SK-N-MC (cell line): Measurements from ENCODE around the gene TMEM184B.
"Not testable (repeated sequence)": the region's sequence is repeated elsewhere in the genome, so short reads cannot be mapped to it uniquely, and the experiment has no call there.

Experiments used
- DNase-seq: peaks from one replicate; pipeline ENCODE4 v3.0.0-alpha.2; 2011; ENCODE audit warnings: low read depth, low spot score
- H3K27ac ChIP-seq: fragments of 200-600 bp; sonication (generic); 2 replicates; pipeline ENCODE4 v1.5.1; 2016; ENCODE audit warnings: mixed run types
- H3K36me3 ChIP-seq: fragments of 200-600 bp; sonication (generic); 2 replicates; pipeline ENCODE4 v1.6.1; 2017; ENCODE audit warnings: antibody characterized with exemption, low read length, mixed read lengths; ENCODE audit not compliant: insufficient read depth
- H3K4me3 ChIP-seq: fragments of 200-600 bp; sonication (generic); 2 replicates; pipeline ENCODE4 v1.5.1; 2016
- H3K9ac ChIP-seq: fragments of 200-600 bp; sonication (generic); 2 replicates; pipeline ENCODE4 v1.8.0; 2017; ENCODE audit warnings: mixed run types, mixed read lengths; ENCODE audit not compliant: insufficient read length
- H3K9me3 ChIP-seq: fragments of 200-600 bp; sonication (generic); 2 replicates; pipeline ENCODE4 v1.6.1; 2017; ENCODE audit warnings: low read depth, mild to moderate bottlenecking, antibody characterized with exemption, low read length, moderate library complexity, mixed read lengths
- EZH2 ChIP-seq: fragments of 200-600 bp; sonication (generic); IDR thresholded peaks from one replicate; pipeline ENCODE4 v1.6.1; 2017; ENCODE audit warnings: antibody characterized with exemption
- FOXP2 ChIP-seq: optimal IDR thresholded peaks from 2 replicates; pipeline ENCODE3; 2011; ENCODE audit warnings: mild to moderate bottlenecking, moderate library complexity; ENCODE audit not compliant: insufficient read depth; ENCODE audit errors: extremely low read length, control extremely low read depth
- POLR2AphosphoS5 ChIP-seq: IDR thresholded peaks from 2 replicates; pipeline ENCODE4 v1.6.1; 2012; ENCODE audit warnings: mild to moderate bottlenecking, low read depth, low read length, borderline replicate concordance

Gene TMEM184B

DNA sequence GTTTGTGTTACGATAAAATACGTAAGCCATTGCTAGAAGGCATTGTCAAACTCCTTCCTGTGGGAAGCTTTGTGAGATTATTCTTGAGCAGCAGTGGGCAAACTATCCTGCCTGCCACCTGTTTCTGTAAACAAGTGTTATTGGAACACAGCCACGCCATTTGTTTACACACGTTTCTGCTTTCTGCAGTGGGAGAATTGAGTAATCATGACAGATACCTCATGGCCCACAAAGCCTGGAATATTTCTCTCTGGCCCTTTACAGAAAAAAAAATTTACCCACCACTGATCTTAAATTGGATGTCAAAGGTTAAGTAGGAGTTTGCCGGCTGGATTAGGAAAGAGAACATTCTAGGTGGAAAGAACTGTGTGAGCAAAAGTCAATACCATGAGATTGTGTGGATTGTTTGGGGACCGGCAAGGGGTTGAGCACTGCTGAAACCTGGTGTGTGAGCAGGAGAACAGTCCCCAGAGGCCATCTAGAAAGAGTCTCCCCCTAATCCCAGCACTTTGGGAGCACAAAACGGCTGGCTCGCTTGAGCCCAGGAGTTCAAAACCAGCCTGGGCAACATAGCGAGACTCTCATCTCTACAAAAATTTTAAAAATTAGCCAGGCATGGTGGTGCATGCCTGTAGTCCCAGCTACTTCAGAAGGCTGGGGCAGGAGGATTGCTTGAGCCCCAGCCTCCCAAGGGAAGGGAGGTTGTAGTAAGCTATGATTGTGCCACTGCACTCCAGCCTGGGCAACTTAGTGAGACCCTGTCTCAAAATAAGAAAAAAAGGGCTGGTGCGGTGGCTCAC lies 85.2 kb downstream of the TMEM184B start:
- TF ChIP-seq EZH2 (no peak), POLR2AphosphoS5 (no peak), FOXP2 (no peak)
- DNase-seq: no peak

DNA sequence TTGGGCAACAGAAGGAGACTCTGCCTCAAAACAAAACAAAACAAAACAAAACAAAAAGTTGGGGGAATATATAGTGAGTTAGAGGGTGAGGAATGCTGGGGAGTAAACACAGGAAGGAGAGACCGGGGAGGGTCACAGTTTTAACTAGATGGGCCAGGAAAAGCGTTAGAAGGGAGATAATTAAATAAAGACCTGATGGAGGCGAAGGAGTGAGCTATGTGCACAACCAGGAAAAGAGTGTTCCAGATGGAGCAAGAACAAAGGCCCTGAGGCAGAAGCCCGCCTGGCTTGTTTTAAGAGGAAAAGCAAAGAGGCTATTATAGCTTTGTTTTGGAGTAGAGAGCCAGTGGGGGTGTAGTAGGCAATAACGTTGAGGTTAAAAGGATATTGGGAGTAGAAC lies 86.4 kb downstream of the TMEM184B start:
- Histone ChIP-seq H3K4me3 (no peak overlapping the region), H3K9ac (no peak overlapping the region), H3K36me3 (no peaks in the 10 kb centered on the region), H3K9me3 (no peaks in the 10 kb centered on the region), H3K27ac (no peak overlapping the region)
- TF ChIP-seq EZH2 (no peak), POLR2AphosphoS5 (no peak)
- DNase-seq: no peak

More for the DNA sequence above, 85.2 kb downstream of the TMEM184B start:
- Histone ChIP-seq H3K9me3 (no peaks in the 10 kb centered on the region), H3K4me3 (no peak overlapping the region), H3K27ac (no peak overlapping the region), H3K9ac (no peak overlapping the region), H3K36me3 (no peaks in the 10 kb centered on the region)

DNA sequence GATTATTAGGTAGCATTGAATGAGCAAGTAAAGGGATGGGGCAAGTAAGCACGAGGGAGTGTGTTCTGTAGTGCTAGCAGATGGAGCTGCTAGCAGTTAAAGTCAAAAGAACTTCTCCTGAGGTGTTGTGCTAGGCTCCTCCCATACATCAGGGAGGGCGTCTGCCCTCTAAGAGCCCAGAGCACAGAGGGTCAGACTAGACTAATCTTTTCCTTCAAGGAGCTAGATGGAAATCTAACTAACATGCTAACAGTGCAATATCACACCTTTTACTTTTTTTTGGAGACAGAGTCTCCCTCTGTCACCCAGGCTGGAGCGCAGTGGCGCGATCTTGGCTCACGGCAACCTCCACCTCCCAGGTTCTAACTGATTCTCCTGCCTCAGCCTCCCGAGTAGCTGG lies 88.0 kb downstream of the TMEM184B start:
- no peaks in the 10 kb centered on the region for H3K36me3 ChIP-seq
- H3K9me3 ChIP-seq: no peaks in the 10 kb centered on the region
- H3K9ac ChIP-seq: no peak overlapping the region
- no peak for DNase-seq
- TF ChIP-seq POLR2AphosphoS5: no peak
- TF ChIP-seq FOXP2: no peak
- TF ChIP-seq EZH2: no peak
- H3K4me3 ChIP-seq: no peak overlapping the region
- no peak overlapping the region for H3K27ac ChIP-seq

DNA sequence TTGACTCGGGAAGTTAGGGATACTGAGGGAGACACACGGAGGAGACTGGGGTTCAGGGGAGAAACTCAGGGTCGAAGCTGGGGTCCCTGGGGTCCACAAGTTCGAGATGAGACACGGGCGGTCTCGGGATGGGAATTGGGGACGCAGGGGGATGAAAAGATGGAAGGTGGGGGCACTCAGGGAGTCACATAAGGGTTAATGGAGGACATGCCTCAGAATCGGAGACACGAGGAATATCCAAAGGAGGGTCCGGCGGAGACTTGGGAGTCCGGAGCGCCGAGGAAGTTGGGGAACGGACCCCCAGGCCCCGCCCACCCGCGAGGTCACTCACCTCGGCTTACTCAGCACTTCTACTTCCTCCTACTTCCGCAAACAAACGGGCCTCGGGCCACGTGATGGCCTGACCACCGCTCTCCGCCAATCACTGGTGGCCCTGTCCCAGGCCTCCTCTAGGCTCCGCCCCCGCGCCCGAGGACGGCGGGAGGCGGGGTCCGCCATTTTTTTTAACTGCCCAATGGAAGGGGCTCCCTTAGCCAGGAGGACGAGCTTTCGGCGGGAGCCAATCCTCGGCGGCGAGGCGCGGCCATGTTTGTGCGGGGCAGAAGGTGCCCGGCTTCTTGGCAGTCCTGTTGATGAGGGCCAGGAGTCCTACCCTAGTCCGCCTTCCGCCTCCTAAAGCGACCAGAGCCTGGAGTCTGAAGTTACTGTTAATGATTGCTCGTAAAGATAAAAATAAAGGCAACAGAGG lies 91.2 kb downstream of the TMEM184B start, which contains the start of gene PLA2G6:
PLA2G6 (minus strand) TSS at position 378 of the 748 bp plus-strand sequence. CDS start 12,404 bp downstream, outside the sequence.
- Histone ChIP-seq H3K36me3 (no peaks in the 10 kb centered on the region), H3K9ac (peak within 1 kb of the TSS; percentile 91), H3K9me3 (no peaks in the 10 kb centered on the region), H3K4me3 (peak within 1 kb of the TSS; percentile 92), H3K27ac (peak within 1 kb of the TSS; percentile 91)
- no peak for TF ChIP-seq FOXP2
- TF ChIP-seq POLR2AphosphoS5: peak; percentile 28; the same call in 1 of the 2 replicates
- DNase-seq: peak; percentile 81

DNA sequence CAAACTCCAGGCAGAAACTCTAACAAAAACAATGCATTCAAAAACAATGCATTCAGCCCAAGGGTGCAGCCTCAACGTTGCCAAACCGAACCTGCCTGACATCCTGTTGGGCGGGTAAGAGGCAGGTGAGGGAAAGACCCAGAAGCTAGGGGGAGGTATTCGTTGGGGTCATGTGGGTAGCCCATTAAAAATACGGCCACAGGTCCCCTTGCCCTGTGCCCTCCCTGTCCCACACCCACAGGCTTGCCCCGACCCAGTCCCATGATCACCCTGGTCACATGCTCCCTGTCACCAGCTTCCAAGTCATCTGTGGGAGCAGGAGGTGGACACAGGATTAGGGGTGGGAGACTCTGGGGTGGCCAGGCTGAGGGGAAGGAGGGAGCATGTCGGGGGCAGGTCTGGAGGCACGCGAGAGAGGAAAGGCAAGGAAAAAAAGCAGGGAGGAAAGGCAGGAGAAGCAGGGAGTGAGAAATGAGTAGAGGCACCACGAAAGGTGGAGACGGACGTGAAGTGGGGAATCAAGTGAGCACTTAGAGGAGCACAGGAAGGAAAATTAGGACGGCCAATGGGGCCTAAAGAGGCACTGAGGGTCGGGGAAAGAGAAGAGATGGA lies 91.9 kb downstream of the TMEM184B start:
- Histone ChIP-seq H3K9ac (peak overlapping the region; percentile 91), H3K36me3 (no peaks in the 10 kb centered on the region), H3K9me3 (no peaks in the 10 kb centered on the region), H3K4me3 (peak overlapping the region; percentile 92), H3K27ac (peak overlapping the region; percentile 91)
- TF ChIP-seq FOXP2 (no peak), POLR2AphosphoS5 (no peak; the same call in 1 of the 2 replicates), EZH2 (no peak)
- no peak for DNase-seq

DNA sequence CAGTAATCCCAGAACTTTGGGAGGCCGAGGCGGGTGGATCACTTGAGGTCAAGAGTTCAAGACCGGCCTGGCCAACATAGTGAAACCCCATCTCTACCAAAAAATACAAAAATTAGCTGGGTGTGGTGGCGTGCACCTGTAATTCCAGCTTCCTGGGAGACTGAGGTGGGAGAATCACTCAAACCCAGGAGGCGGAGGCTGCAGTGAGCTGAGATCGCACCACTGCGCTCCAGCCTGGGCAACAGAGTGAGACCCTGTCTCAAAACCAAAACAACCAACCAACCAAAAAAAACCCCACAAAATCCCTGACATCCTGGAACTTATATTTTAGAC lies 94.2 kb downstream of the TMEM184B start:
- not testable (repeated sequence) for H3K9me3 ChIP-seq, H3K27ac ChIP-seq, H3K9ac ChIP-seq, H3K4me3 ChIP-seq, DNase-seq, H3K36me3 ChIP-seq

DNA sequence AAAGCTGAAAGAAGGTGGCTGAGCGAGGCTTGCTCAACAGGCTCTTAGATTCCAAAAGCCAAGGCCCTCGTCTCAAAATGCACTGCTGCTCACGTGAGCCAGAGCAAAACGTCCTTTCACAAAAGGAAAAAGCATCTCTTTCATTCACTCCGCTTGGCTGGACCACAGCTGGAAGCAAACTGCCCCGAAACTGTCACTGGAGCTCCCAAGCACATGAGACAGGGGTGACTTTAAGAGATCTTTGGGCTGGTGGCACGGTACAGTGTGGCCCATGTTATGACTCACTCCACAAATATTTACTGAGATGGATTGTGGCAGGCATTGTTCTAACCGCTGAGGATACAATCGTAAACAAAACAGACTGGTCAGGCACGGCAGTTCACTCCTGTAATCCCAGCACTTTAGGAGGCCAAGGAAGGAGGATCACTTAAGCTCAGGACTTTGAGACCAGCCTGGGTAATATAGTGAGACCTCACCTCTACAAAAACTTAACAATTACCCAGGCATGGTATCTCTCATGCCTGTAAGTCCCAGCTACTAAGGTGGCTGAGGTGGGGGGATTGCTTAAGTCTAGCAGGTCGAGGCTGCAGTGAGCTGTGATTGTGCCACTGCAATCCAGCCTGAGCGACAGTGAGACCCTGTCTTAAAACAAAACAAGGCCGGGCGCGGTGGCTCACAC lies 94.7 kb downstream of the TMEM184B start:
- no peak for DNase-seq
- H3K4me3 ChIP-seq: no peak overlapping the region
- no peak overlapping the region for H3K9ac ChIP-seq
- H3K36me3 ChIP-seq: no peaks in the 10 kb centered on the region
- no peaks in the 10 kb centered on the region for H3K9me3 ChIP-seq
- TF ChIP-seq POLR2AphosphoS5 (no peak), FOXP2 (no peak)
- H3K27ac ChIP-seq: 0 out of 2 replicates have a peak overlapping the region, but pooled peaks have one; percentile 13

DNA sequence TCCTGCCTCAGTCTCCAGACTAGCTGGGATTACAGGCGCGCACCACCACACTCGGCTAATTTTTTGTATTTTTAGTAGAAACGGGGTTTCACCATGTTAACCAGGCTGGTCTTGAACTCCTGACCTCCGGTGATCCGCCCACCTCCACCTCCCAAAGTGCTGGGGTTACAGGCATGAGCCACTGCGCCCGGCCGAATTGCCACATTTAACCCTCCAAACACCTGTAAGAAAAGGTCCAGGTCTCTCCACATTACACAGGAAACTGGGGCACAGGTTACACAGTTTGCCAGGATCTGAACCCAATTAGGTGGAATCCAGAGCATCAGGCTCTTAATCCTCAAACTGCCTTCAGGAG lies 95.3 kb downstream of the TMEM184B start:
- not testable (repeated sequence) for H3K9ac ChIP-seq, H3K9me3 ChIP-seq, H3K4me3 ChIP-seq, H3K27ac ChIP-seq, H3K36me3 ChIP-seq, DNase-seq
